ENCODE data around the gene GATA2.

GATA2 gene

DNA sequence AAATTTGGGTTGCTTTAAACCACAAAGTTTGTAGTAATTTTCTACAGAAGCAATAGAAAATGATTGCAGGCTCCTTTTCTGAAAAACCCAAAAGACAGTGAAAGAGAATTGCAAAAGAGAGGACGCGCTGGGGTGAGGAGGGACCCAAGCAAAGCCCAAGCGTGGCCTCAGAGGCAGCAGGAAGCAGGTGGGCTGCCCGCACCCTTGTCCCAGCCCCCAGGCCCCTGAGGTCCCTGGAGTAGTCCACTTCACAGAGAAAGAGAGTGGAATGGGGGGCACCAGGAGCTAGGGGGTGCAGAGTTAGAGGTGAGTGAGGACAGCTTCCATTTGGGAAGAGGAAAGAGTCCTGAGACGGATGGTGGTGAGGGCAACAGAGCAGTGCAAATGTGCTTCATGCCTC, 37.9 kb downstream of the GATA2 start:
- H3K36me3 Mint-ChIP-seq (ENCODE audit: low read depth) = no peaks in the 10 kb centered on the region
- H3K9me3 Mint-ChIP-seq = no peaks in the 10 kb centered on the region
- peak overlapping the region in 1 of 3 experiments; percentile 1 for H3K27ac Mint-ChIP-seq
- H3K27me3 Mint-ChIP-seq (ENCODE audit: low read depth) = peaks cover 36% of the 10 kb centered on the region
- peaks cover 5% of the 10 kb centered on the region for H3K4me1 Mint-ChIP-seq
- H3K4me3 Mint-ChIP-seq = no peak overlapping the region
- TF ChIP-seq, protein P1, sequence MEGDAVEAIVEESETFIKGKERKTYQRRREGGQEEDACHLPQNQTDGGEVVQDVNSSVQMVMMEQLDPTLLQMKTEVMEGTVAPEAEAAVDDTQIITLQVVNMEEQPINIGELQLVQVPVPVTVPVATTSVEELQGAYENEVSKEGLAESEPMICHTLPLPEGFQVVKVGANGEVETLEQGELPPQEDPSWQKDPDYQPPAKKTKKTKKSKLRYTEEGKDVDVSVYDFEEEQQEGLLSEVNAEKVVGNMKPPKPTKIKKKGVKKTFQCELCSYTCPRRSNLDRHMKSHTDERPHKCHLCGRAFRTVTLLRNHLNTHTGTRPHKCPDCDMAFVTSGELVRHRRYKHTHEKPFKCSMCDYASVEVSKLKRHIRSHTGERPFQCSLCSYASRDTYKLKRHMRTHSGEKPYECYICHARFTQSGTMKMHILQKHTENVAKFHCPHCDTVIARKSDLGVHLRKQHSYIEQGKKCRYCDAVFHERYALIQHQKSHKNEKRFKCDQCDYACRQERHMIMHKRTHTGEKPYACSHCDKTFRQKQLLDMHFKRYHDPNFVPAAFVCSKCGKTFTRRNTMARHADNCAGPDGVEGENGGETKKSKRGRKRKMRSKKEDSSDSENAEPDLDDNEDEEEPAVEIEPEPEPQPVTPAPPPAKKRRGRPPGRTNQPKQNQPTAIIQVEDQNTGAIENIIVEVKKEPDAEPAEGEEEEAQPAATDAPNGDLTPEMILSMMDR (IDR thresholded peaks at IDR 0.05; ENCODE audit: unreplicated experiment in 3 of 3) = no peak

DNA sequence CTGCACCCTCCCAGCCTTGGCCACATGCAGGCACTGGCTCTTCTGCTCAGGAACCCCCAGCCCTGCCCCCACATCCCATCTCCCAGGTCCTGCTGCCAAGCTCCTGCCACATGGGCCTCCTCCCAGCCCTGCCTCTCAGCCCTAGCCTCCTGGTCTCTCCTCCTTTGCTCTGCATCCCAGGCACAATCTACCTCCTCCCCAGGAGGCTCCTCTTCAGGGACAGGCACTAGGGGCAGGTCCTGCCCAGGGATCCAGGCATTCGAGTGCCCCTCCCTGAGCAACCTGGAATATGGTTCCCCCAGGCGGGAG, 38.7 kb downstream of the GATA2 start:
- Mint-ChIP-seq H3K27ac (no peak overlapping the region), H3K4me3 (no peak overlapping the region), H3K4me1 (peaks cover 5% of the 10 kb centered on the region), H3K36me3 (ENCODE audit: low read depth) (no peaks in the 10 kb centered on the region), H3K9me3 (no peaks in the 10 kb centered on the region), H3K27me3 (ENCODE audit: low read depth) (peaks cover 41% of the 10 kb centered on the region)
- TF ChIP-seq, protein P1 (IDR thresholded peaks at IDR 0.05; ENCODE audit: unreplicated experiment in 3 of 3) = no peak

DNA sequence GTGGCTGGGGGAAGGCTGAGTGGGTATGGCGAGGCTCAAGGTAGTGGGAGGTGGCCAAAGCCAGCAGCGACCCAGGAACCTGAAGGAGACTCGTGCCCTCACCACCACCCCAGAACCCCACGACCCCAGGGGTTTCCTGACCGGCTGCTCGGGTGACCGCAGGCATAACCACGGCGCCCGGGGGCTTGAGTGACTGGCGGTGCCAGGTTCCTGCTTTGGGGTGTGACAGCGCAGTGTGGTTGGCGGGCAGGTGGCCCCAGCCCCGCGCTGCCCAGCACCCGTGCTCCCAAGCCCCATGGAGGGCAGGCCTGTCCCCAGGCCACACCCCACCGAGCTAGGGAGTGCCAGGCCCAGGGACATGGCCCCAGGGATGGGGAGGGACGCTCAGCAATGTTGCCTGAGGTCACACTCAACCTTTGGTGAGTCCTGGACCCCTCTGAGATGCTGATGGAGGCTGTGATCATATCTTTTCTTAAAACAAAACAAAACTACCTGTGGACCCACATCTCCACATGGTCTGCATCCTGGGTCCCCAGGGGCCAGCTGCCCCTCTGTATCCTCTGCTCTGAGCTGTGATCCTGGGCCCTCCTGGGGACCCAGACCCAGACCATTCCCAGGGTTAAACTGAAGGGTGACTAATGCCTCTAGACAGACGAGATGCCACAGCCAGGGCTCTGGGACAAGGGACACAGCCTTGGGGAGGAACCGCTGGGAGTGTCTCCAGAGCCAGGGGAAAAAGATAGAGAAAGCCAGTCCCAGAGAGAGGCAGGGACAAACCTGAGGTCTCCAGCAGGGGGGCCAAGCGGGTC, 39.3 kb downstream of the GATA2 start:
- peaks cover 5% of the 10 kb centered on the region for H3K4me1 Mint-ChIP-seq
- H3K4me3 Mint-ChIP-seq = no peak overlapping the region
- no peak overlapping the region for H3K27ac Mint-ChIP-seq
- peaks cover 45% of the 10 kb centered on the region for H3K27me3 Mint-ChIP-seq (ENCODE audit: low read depth)
- H3K9me3 Mint-ChIP-seq = peaks cover 1% of the 10 kb centered on the region
- H3K36me3 Mint-ChIP-seq (ENCODE audit: low read depth) = no peaks in the 10 kb centered on the region
- TF ChIP-seq, protein P1 (IDR thresholded peaks at IDR 0.05; ENCODE audit: unreplicated experiment in 3 of 3) = no peak

DNA sequence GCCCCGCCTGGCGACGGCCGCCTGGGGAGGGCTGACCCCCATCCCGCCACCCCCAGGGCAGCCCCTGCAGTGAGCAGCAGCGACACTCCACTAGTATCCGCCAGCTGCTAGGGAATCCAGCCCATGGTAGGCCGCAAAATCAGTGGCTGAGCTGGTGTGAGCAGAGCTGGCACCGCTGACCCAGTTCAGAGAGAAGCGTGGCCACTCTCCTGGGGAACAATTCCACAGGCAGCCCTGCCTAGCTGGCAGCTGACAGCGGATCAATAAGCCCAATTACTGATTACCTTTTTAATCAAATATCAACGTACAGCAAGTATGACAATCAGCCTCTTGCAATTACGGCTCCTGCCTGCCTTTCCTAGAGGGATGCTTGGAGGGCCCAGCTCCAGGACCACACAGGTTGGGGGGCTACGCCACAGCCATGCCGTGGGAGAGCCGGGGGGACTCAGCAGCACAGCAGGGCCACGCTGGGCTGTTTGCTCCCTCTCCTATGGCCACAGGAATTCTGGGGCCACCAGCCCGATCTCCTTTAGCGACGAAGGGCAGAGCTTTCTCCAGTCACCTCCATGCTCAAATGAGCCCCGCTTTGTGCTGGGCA, 40.2 kb downstream of the GATA2 start:
- TF ChIP-seq, protein P1 (IDR thresholded peaks at IDR 0.05; ENCODE audit: unreplicated experiment in 3 of 3) = no peak
- Mint-ChIP-seq H3K27ac (no peak overlapping the region), H3K9me3 (peaks cover 4% of the 10 kb centered on the region), H3K4me1 (peaks cover 5% of the 10 kb centered on the region), H3K4me3 (no peak overlapping the region), H3K27me3 (ENCODE audit: low read depth) (peaks cover 48% of the 10 kb centered on the region), H3K36me3 (ENCODE audit: low read depth) (no peaks in the 10 kb centered on the region)

DNA sequence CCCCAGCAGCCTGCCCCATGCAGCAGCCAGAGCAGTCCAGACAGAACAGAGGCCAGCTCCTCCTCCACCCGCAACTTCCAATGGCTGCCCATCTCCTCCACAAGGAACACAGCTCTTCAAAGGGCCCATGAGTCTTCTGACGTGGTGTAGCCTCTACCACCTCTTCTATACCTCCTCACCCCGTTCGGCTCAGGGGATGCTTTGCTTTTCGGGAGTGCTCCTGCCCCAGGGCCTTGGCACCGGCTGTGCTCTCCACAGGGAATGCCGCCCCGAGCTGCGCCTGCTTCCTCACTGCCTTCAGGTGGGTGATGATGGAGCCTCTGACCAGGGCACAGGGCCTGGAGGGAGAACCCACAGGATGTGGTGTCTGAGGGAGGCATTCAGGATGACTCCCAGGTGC, 40.9 kb downstream of the GATA2 start:
- TF ChIP-seq, protein P1 (IDR thresholded peaks at IDR 0.05; ENCODE audit: unreplicated experiment in 3 of 3) = no peak
- Mint-ChIP-seq H3K4me3 (no peak overlapping the region), H3K4me1 (peaks cover 5% of the 10 kb centered on the region), H3K36me3 (ENCODE audit: low read depth) (no peaks in the 10 kb centered on the region), H3K9me3 (peaks cover 7% of the 10 kb centered on the region), H3K27ac (no peak overlapping the region), H3K27me3 (ENCODE audit: low read depth) (peaks cover 51% of the 10 kb centered on the region)

All from nephron (organoid).